Peyer's patch (tissue), 4 donors: ENCODE results near the gene BICC1. TPM values are rescaled to one million over a fixed set of nuclear protein-coding genes. Genes with fewer than 3 reads are reported as not detected.
A peak's percentile ranks its signal among the peaks of the same experiment; 100 is the strongest.

ENCODE experiments used
- DNase-seq, 3 donors: peaks; one replicate each; pipeline ENCODE4 v3.0.0-alpha.2; 2017 to 2019
- H3K27ac ChIP-seq, 4 donors: fragments of 200-600 bp; sonication (generic); one replicate each; pipeline ENCODE4 v1.5.1; 2016 to 2019
- H3K27me3 ChIP-seq, 2 donors: fragments of 200-600 bp; sonication (generic); one replicate each; pipeline ENCODE4 v1.5.1; 2019
- H3K36me3 ChIP-seq, 3 donors: fragments of 200-600 bp; sonication (generic); one replicate each; pipeline ENCODE4 v1.5.1; 2016 to 2019
- H3K4me1 ChIP-seq, 4 donors: fragments of 200-600 bp; sonication (generic); one replicate each; pipeline ENCODE4 v1.5.1; 2016 to 2019
- H3K4me3 ChIP-seq, 4 donors: fragments of 200-600 bp; sonication (generic); 1 replicate in 3 of 4; 2 replicates in 1 of 4; pipeline ENCODE4 v1.5.1; 2016 to 2019; ENCODE audit warnings: mild to moderate bottlenecking in 1 of 4
- H3K9me3 ChIP-seq, 4 donors: fragments of 200-600 bp; sonication (generic); one replicate each; pipeline ENCODE4 v1.5.1; 2016 to 2019; ENCODE audit warnings: mild to moderate bottlenecking in 1 of 4
- POLR2A ChIP-seq, 2 donors: fragments of 450-650 bp; IDR thresholded peaks; one replicate each; pipeline ENCODE4 v1.5.1; 2017; ENCODE audit warnings: antibody characterized with exemption in 2 of 2, mild to moderate bottlenecking in 2 of 2, moderate library complexity in 2 of 2
- total RNA-seq, 4 donors: library from RNA; depleted of rRNA; stranded (reverse); fragments of >200 nt; gene quantifications; one replicate each; pipeline ENCODE4 v1.1.0, GENCODE V29; 2016
- TF ChIP-seq, protein P1 (sequence below), 6 experiments: fragments of 450-650 bp in 4 of 6; fragments of 200-600 bp in 2 of 6; sonication (generic) in 1 of 6; IDR thresholded peaks; one replicate each; pipeline ENCODE4 v1.5.1; 2017 to 2019; ENCODE audit warnings: antibody characterized with exemption in 6 of 6, mild to moderate bottlenecking in 3 of 6, moderate library complexity in 1 of 6

BICC1 gene
- total RNA-seq, 4 donors from 2014 or later = 1.1 to 19.0 (median 2.6) TPM

DNA sequence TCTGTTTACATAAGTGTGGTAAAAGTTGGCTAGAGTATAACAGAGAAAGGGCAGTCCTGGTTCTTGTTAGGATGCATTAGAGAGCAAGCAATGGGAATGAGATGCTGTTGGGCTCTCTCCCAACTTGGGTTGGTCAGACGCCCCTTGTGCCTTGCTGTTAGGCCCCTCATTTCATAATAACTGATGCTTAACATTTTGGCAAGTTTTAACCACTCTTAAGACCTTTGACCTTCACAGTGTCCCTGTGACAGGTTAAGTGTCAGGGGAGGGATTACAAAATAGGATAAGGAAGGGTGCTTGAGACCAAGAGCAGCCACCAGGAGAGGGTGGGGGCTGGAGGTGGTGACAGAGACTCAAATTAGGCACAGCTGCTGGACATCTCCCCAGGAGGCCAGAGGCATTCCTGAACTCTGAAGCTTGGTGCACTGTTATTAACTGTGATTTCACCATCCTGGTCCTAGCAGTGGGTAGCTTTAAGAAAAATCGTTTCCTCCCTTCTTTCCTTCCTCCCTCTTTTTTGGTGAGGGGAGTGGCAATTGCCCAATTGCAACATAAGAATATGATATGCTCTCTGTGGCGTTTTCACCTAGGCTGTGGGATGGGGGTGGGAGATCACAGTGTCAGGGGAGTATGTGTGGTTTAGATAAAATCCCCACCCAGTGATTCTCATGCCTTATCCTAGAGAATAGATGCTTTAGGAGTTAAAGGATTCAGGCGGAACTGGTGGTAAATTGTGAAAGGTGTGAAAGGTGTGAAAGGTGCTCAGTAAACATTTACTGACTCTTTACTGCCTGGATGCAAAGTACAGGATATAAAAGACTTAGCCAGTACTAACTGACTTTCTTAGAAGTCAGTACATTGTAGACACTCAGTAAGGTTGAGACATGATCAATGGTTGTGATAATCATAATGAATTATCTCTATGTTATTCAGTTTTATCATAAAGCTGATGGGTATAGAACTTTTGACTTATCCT is 270.5 kb downstream of the BICC1 start:
- Histone ChIP-seq H3K36me3 (no peaks in the 10 kb centered on the region), H3K4me1 (peaks cover 0 to 16% (median 2%) of the 10 kb centered on the region in 4 donors), H3K27ac (peak overlapping the region in 1 of 4 donors; percentile 3), H3K9me3 (no peaks in the 10 kb centered on the region), H3K27me3 (no peaks in the 10 kb centered on the region), H3K4me3 (no peak overlapping the region)
- TF ChIP-seq, protein P1, sequence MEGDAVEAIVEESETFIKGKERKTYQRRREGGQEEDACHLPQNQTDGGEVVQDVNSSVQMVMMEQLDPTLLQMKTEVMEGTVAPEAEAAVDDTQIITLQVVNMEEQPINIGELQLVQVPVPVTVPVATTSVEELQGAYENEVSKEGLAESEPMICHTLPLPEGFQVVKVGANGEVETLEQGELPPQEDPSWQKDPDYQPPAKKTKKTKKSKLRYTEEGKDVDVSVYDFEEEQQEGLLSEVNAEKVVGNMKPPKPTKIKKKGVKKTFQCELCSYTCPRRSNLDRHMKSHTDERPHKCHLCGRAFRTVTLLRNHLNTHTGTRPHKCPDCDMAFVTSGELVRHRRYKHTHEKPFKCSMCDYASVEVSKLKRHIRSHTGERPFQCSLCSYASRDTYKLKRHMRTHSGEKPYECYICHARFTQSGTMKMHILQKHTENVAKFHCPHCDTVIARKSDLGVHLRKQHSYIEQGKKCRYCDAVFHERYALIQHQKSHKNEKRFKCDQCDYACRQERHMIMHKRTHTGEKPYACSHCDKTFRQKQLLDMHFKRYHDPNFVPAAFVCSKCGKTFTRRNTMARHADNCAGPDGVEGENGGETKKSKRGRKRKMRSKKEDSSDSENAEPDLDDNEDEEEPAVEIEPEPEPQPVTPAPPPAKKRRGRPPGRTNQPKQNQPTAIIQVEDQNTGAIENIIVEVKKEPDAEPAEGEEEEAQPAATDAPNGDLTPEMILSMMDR (IDR thresholded peaks at IDR 0.05) = no peak
- TF ChIP-seq POLR2A (IDR thresholded peaks at IDR 0.05) = no peak
- no peak for DNase-seq

DNA sequence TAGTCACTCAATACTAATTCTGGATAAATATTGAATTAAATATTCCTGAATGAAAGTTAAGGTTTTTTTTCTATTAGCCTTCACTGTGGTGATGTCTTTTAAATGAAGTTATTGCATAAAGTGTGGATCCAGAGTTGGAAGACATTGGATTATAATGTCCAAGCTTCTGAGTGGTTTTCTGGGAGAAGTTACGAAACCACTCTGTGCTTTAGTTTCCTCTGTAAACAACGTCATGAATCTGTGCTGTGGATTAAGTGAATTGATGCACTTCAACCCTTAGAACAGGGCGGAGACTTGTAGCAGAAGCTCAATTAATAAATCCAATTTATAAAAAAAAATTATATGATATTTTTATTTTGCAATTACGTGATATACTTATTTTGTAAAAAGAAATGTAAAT is 271.7 kb downstream of the BICC1 start:
- H3K27me3 ChIP-seq = no peaks in the 10 kb centered on the region
- H3K27ac ChIP-seq = peak overlapping the region in 1 of 4 donors; percentile 3
- H3K4me3 ChIP-seq = no peak overlapping the region
- TF ChIP-seq, protein P1 (IDR thresholded peaks at IDR 0.05) = no peak
- no peak for TF ChIP-seq POLR2A (IDR thresholded peaks at IDR 0.05)
- H3K36me3 ChIP-seq = no peaks in the 10 kb centered on the region
- no peaks in the 10 kb centered on the region for H3K9me3 ChIP-seq
- H3K4me1 ChIP-seq = peaks cover 0 to 16% (median 2%) of the 10 kb centered on the region in 4 donors
- no peak for DNase-seq

DNA sequence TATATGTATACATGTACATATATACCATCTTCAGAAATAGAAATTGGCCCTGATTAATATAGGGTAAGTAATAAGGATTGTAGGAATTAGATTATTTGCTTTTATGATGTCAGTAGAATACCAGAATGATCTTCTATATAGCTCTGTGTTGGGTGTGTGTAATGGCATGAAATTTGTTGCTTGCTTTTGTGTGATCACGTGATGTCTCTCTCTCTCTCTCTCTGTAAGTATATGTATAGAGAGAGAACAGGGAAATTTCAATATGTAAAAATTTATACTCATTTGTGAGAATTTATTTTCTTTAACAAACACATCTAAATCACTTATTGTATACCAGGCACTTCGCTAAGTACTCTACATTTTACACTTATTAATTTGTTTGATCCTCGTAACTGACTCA is 272.7 kb downstream of the BICC1 start:
- TF ChIP-seq, protein P1 (IDR thresholded peaks at IDR 0.05) = no peak
- TF ChIP-seq POLR2A (IDR thresholded peaks at IDR 0.05) = no peak
- DNase-seq = no peak
- no peak overlapping the region for H3K4me3 ChIP-seq
- no peaks in the 10 kb centered on the region for H3K9me3 ChIP-seq
- H3K27me3 ChIP-seq = no peaks in the 10 kb centered on the region
- no peak overlapping the region for H3K27ac ChIP-seq
- H3K36me3 ChIP-seq = no peaks in the 10 kb centered on the region
- H3K4me1 ChIP-seq = peaks cover 0 to 16% (median 2%) of the 10 kb centered on the region in 4 donors

DNA sequence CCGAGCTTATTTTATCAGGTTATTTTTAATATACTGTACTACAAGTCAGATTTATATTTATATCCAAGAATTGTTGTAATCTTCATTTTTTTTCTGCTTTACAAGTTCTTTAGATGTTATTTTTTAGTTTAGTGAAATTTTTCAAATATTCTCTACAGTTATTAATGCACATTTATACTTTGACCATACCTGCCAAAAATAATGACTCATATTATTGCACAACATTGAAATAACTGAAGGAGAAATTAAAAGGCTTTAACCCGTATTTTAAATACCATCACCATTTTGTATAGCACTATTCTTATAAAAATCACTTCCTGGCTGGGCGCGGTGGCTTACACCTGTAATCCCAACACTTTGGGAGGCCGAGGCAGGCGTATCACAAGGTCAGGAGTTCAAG is 278.5 kb downstream of the BICC1 start:
- no peak for DNase-seq
- no peaks in the 10 kb centered on the region for H3K36me3 ChIP-seq
- no peaks in the 10 kb centered on the region for H3K9me3 ChIP-seq
- no peaks in the 10 kb centered on the region for H3K4me1 ChIP-seq
- H3K27ac ChIP-seq = no peak overlapping the region
- no peak for TF ChIP-seq POLR2A (IDR thresholded peaks at IDR 0.05)
- H3K4me3 ChIP-seq = no peak overlapping the region
- H3K27me3 ChIP-seq = no peaks in the 10 kb centered on the region

DNA sequence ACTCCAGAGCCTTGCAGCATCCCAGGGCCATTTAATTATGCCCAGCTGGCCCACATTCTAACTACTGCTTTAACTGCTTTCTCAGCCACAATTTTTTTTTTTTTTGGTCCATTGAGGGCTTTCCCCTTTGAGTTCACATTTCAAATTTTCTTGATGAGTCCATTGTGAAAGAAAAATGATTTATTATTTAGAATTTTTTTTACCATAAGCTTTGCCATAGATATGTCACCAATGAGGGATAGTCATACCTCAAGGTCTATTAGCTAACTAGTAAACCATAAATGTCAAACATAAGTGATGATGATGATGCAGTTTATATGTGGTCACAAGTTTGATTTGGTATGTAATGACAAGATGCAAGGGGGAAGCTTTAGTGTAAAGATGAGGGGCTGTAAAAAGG is 282.9 kb downstream of the BICC1 start:
- Histone ChIP-seq H3K9me3 (no peaks in the 10 kb centered on the region), H3K36me3 (no peaks in the 10 kb centered on the region), H3K4me3 (no peak overlapping the region), H3K27me3 (no peaks in the 10 kb centered on the region), H3K4me1 (no peaks in the 10 kb centered on the region), H3K27ac (no peak overlapping the region)
- no peak for TF ChIP-seq POLR2A (IDR thresholded peaks at IDR 0.05)
- TF ChIP-seq, protein P1 (IDR thresholded peaks at IDR 0.05) = no peak
- DNase-seq = no peak

DNA sequence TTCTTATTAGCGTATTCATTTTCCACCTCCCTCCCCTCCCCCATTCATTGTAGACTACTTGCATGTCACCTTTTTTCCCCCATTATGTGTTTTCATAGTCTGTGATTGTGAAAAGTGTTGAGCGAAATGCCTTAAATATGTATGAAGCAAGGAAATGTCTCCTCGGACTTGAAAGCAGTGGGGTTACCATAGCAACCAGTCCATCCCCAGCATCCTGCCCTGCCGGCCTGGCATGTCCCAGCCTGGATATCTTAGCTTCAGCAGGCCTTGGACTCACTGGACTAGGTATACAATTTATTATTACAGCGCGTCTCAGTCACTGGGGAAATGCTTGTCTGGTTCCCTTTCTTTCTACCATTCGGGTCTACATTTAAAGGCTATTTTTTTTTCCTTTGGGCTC is 283.6 kb downstream of the BICC1 start:
- no peaks in the 10 kb centered on the region for H3K4me1 ChIP-seq
- no peaks in the 10 kb centered on the region for H3K36me3 ChIP-seq
- no peaks in the 10 kb centered on the region for H3K27me3 ChIP-seq
- H3K9me3 ChIP-seq = no peaks in the 10 kb centered on the region
- DNase-seq = no peak
- H3K27ac ChIP-seq = no peak overlapping the region
- TF ChIP-seq, protein P1 (IDR thresholded peaks at IDR 0.05) = no peak
- no peak for TF ChIP-seq POLR2A (IDR thresholded peaks at IDR 0.05)
- H3K4me3 ChIP-seq = no peak overlapping the region
